Left lobe of liver (tissue), 2 donors: ENCODE results near the gene XRCC5. TPM values are rescaled to one million over a fixed set of nuclear protein-coding genes. Genes with fewer than 3 reads are reported as not detected.

Experiments
- ATAC-seq: fragments of 200-7000 bp; cut with Tn5 transposase; one replicate; pipeline ENCODE4 v1.9.1; 2020; ENCODE audit warnings: mild to moderate bottlenecking, moderate library complexity
- DNase-seq: peaks from one replicate; pipeline ENCODE4 v3.0.0-alpha.2; 2020; ENCODE audit warnings: low spot score
- total RNA-seq: library from RNA; stranded (reverse); gene quantifications from one replicate; pipeline ENCODE4 v1.2.1, GENCODE V29; 2021
- donor health status: DM: no; HTN: no; CAD: no; lungs with moderate emphysema.
- donor health status: DM: no; HTN: yes; CAD: no.

Gene XRCC5
- total RNA-seq, 1 donor from 2014 or later = 101 TPM

- DNase-seq (no peak), ATAC-seq (peak; percentile 26)
Observed at GRCh38 chr2:216083464-216084281, 25.5 kb upstream of the XRCC5 start.

DNA sequence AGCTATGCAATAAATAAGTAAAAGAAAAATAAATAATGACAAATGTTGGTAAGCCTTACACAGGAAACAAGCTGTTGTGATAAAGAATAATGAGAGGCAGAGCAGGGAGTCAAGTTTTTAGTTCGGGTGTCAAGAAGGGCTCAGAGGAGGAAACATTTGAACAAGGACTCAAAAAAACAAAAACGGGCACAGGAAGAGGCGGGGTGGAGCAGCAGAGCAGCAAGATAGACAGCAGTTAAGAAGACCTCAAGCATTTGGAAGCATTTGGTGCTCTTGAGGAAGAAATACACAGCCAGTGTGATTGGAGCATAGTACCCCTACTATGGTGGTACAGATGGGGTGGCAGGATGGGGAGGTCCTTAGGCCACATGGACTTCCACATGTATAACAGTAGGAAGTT, 24.6 kb upstream of the XRCC5 start:
- DNase-seq = no peak

DNA sequence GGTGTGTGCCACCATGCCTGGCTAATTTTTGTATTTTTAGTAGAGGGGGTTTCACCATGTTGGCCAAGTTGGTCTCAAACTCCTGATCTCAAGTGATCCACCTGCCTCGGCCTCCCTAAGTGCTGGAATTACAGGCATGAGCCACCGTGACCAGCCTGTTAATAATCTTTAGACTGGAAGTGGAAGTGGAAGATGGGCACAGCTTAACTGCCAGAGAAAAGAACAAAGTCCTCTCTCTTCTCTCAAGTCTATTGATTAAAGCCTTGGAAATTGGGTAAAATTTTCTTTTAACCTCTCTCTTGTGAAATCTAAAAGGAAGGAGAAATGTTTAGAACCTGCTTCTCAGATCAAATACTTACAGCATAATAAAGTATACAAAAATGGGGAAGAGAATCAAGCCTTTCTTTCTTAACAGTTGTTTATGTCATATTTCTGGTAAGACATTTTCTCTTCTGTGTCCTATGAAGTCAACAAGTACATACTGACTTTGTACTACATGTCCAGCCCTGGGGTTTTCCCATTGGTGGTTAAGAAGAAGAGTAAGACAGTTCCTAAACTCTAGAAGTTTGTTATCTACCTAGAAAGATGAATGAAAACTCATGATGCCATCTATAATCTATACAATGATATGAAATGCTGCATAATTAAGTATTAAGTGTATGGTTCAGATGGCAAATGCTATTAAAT, 22.8 kb upstream of the XRCC5 start:
- DNase-seq (no peak), ATAC-seq (no peak)

More for the DNA sequence above, 24.6 kb upstream of the XRCC5 start:
- no peak for ATAC-seq

- DNase-seq (no peak), ATAC-seq (no peak)
Observed at GRCh38 chr2:216090369-216090786, 18.8 kb upstream of the XRCC5 start.

DNA sequence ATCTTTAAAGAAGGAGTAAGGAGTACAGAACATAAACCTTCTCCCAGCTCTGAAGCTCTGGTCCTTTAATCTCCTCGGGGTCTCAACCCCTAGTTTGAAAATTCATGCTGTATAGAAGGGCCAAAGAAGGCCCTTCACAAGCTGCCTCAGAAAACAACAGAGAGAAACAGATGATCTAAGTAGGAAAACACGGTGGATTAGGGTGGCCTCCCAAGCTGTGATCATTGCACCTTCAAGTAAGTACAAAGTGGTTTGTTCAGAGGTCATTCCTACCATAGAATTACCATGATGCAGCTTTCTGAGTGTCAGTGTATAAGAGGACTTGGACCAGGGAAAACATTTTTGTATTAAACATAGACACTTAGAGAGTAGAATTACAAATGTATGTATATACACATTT, 16.5 kb upstream of the XRCC5 start:
- ATAC-seq = no peak
- no peak for DNase-seq

DNA sequence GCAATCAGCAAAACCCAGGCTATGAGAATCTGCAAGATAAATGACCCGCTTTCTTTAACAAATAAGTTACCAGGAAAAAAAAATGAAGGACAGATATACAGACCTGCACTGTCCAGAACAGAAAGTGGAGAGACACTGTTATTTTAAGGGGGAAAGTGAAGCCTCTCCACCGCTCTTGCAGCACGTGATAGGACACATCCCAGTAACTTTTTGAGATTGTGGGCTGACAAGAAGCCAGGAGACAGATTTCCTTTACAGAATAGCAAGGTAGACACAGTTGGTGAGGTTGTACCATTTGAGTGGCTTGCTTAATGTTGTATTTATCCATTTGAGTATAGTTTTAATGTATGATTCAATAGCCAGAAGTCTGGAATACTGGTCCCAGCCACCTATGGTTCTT, 14.4 kb upstream of the XRCC5 start:
- DNase-seq = no peak
- ATAC-seq = no peak

DNA sequence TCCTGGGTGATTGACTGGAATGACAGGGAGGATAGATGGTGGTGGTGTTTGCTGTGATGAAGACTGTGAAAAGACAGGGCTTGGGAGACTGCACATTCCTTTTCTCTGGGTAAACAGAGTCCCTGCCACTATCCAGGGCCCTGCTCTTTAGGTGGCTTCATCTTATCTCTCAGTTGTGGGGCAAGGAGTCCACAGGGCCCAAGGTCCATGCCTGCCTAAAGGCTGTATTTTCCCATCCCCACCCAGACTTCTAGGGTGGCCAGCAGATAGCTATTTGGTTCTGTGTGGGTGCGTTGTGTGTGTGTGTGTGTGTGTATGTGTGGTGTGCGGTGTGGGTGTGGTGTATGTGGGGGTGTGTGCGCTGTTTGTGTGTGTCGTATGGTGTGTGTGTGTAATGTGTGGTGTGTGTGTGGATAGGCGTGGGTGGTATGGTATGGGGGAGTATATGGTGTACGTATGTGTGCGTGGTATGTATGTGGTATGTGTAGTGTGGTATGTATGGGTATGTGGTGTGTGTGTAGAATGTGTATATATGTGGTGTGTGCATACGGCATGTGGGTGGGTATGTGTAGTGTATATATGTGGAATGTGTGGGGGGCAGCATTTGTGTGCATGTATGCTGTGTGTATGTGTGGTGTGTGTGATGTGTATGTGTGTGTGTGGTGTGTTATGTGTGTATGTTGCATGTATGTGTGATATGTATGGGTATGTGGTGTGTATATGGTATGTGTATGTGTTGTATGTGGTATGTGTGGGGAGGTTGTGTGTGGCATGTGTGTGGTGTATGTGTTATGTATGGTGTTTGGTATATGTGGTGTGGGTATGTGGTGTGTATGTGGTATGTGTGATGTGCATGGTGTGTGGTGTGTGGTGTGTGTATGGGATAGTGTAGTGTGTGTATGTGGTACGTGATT, 10.5 kb upstream of the XRCC5 start:
- no peak for DNase-seq
- peak; percentile 15 for ATAC-seq

- no peak for ATAC-seq
- DNase-seq = no peak
Observed at GRCh38 chr2:216101109-216101508, 8.0 kb upstream of the XRCC5 start.

DNA sequence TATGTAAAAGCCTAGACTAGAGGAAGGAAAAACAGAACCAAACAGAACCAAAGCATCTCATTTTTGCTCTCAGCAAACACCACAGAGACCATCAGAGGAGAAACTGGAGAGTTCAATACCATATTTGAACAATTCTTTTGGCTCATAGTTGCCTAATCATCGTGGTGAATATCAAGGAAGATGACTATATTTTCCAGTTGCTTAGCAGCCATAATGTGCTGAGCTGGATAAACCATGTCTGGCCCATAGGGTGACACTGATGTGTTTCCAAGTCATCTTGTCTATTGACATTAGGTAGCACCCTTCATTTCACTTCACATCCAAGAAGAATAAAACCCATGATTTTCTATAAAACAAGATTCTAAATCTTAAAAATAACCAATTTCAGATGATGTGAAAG, 5.9 kb upstream of the XRCC5 start:
- DNase-seq = no peak
- no peak for ATAC-seq

DNA sequence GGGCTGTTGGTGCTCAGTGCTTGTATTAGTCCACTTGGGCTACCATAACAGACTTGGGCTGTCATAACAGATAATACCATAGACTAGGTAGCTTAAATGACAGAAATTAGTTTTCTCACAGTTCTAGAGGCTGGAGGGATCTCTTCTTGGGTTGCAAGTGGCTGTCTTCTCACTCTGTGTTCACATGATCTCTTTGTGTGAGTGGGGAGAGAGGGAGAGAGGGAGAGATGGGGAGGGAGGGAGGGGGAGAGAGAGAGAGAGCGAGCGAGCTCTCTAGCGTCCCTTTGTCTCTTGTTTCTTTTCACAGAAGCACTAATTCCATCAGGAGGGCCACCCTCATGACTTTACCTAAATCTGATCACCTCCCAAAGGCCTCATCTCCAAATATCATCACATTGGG, 4.5 kb upstream of the XRCC5 start:
- no peak for ATAC-seq
- no peak for DNase-seq

DNA sequence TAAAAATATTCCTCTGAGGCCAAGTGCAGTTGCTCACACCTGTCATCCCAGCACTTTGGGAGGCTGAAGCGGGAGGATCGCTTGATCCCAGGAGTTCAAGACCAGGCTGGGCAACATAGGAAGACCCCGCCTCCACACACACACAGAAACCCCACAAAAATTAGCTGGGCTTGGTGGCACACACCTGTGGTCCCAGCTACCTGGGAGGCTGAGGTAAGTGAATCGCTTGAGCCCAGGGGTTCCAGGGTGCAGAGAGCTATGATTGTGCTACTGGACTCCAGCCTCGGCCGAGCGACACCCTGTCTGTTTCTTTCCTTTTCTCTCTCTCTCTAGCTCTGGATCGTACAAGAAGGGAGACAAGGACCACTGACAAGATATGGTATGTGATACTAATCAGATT, 1.8 kb upstream of the XRCC5 start:
- DNase-seq = no peak
- no peak for ATAC-seq

- ATAC-seq (peak; percentile 27), DNase-seq (no peak)
Observed at GRCh38 chr2:216107760-216108159, 1.4 kb upstream of the XRCC5 start.

DNA sequence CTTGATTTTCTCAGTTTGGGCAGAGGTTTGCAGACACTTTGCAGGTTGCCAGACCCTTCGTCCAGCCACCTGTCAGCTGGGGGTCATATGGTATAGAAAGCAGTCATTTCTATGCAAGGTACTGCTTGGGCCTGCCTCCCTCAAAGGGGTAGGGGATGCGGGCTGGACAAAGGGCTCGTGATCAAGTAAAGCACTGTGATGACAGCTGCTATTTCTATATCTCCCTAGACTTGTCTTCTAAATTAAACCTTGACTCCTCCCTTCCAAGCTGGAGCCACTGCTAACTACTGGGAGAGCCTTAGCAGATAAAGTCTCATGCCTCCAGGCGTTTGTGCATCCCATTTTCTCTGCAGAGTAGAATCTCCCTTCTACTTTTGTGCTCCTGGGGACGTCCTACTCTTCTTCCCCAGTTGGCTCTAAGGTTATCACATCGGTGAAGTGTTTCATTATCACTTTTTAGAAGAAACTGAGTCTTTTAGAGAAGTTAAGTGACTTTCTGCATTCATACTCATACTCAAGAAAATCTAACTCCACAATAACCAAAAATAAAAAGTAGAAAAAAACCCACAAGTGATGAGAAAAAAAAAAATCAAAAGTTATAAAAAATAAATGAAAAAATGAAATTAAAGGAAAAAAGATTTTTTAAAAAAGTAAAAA, 710 bp upstream of the XRCC5 start:
- DNase-seq = no peak
- ATAC-seq = no peak

DNA sequence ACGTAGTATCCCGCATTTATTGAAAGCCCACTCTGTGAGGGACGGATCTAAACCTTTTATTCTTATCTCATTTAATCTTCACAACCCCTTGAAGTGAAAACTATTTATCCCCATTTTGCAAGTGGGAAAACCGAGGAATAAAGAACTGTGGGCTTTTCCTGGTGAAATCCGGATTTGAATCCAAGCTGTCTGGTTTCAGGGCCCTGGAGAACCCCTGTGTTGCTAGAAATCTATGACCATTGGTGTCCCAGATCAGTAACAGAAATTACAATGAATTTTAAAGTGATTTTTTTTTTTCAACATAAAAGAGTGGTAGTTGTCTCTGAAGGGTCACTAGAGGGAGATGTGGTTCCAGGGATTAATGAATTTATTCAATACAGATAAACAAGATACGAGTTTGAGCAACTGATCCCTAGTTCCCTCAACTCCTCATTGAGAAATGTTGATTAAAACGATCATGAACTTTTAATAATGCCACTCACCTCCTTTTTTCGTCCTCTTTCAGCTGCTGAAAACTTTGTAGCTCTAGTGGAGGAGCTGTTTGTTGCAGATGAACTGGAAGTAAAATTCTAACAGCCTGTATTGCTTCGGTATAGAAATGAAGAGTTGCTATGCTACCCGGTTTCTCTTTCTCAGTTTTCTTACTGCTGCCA, 940 bp downstream of the XRCC5 start:
- DNase-seq = no peak
- ATAC-seq = peak; percentile 51

DNA sequence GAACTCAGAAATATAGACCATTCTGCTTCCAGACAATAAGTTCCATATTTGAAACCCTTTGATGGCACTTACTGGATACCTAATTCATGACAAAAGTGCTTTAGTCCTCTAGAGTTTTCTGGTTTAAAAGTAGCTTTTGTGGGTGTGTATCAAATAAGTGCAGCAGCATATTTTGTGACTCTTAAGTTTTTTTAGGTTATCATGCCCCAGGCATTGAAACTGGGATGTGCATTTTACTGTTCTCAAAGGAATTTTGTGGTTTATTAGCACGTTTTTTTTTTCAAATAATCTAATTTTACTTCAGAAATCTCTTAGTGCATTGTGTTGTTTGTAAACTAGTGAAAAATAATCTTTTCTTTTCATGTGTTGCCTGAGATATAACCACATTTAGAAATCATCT, 1.5 kb downstream of the XRCC5 start:
- DNase-seq = no peak
- no peak for ATAC-seq

DNA sequence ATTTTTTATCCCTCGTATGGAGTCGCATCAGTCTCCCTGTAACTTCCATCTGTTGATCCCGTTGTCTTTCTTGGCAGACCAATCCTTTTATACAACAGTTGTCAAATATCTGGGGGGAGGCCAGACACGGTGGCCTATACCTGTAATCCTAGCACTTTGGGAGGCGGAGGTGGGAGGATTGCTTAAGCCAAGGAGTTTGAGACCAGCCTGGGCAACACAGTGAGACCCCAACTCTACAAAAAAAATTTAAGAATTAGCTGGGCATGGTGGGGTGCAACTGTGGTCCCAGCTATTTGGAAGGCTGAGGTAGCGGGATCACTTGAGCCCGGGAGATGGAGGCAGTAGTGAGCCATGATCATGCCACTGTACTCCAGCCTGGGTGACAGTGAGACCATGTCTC, 2.0 kb downstream of the XRCC5 start:
- ATAC-seq = no peak
- no peak for DNase-seq

DNA sequence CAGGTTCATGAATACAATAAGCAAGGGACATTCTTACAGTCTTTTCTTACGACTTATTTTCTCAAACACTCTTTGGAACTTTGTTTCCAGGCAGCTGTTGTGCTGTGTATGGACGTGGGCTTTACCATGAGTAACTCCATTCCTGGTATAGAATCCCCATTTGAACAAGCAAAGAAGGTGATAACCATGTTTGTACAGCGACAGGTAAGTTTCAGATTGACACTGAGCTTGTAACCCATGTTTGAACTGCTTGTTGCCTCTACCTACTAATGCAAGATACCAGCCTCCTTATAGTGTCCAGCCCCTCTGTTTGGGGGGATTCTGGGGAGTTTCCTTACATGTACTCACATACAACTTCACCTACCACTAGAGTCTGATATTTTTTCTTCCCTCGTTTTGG, 3.8 kb downstream of the XRCC5 start:
- DNase-seq = no peak
- no peak for ATAC-seq

- DNase-seq (no peak), ATAC-seq (no peak)
Observed at GRCh38 chr2:216113572-216113971, 4.4 kb downstream of the XRCC5 start.

DNA sequence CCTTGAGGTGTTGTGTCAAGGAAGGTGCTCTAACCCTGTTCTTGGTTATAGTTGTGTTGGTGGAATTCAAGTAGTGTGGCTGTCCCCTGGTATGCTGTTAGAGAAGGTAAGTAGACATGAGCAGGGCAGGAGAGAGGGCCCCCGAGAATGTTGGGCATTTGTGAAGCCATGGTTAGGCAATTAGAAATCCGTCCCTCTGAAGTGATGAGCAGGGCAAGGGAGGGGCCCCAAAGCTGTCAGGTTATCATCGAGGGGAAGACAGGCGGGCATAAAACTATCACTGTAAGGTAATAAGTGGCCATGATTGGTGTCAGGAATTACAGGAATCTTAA, 5.2 kb downstream of the XRCC5 start:
- ATAC-seq (peak; percentile 8), DNase-seq (no peak)

GRCh38 chr2:216114714-216115531, 5.8 kb downstream of the XRCC5 start:
- ATAC-seq (peak; percentile 88), DNase-seq (peak; percentile 99)
